Left renal cortex interstitium (tissue), 4 donors: Measurements from ENCODE around the gene ZBTB7C. TPM values are rescaled to one million over a fixed set of nuclear protein-coding genes. Genes with fewer than 3 reads are reported as not detected.

Experiments used
- DNase-seq, 4 donors: peaks; one replicate each; pipeline ENCODE4 v3.0.0-alpha.2; 2013; ENCODE audit warnings: low read depth in 4 of 4, low spot score in 2 of 4, missing footprints in 1 of 4
- polyA plus RNA-seq, 4 donors: library from polyadenylated mRNA; unstranded; fragments of 120-200 nt; gene quantifications; one replicate each; pipeline ENCODE4 v1.2.1, GENCODE V29; 2013; ENCODE audit not compliant: insufficient read length in 4 of 4

ZBTB7C gene
- polyA plus RNA-seq, 4 donors: 12.6 to 18.4 (median 15.7) TPM

- DNase-seq: no peak
Measured at GRCh38 chr18:48227206-48227605, 182.0 kb downstream of the ZBTB7C start.

- no peak for DNase-seq
Measured at GRCh38 chr18:48226401-48226800, 182.8 kb downstream of the ZBTB7C start.

GRCh38 chr18:48222118-48222517, 187.1 kb downstream of the ZBTB7C start:
- peak in 2 of 4 donors; percentile 53 to 75 for DNase-seq

- no peak for DNase-seq
Measured at GRCh38 chr18:48219810-48220499, 189.2 kb downstream of the ZBTB7C start.

GRCh38 chr18:48219037-48219809, 190.0 kb downstream of the ZBTB7C start:
- no peak for DNase-seq

GRCh38 chr18:48218285-48219022, 190.7 kb downstream of the ZBTB7C start:
- DNase-seq: no peak

- no peak for DNase-seq
Measured at GRCh38 chr18:48217258-48218250, 191.6 kb downstream of the ZBTB7C start.

- no peak for DNase-seq
Measured at GRCh38 chr18:48216639-48217257, 192.4 kb downstream of the ZBTB7C start.

- DNase-seq: no peak
Measured at GRCh38 chr18:48215876-48216638, 193.1 kb downstream of the ZBTB7C start.

- DNase-seq: no peak
Measured at GRCh38 chr18:48213791-48214190, 195.4 kb downstream of the ZBTB7C start.

- no peak for DNase-seq
Measured at GRCh38 chr18:48208432-48209140, 200.6 kb downstream of the ZBTB7C start.

- DNase-seq: no peak
Measured at GRCh38 chr18:48207733-48208132, 201.4 kb downstream of the ZBTB7C start.

GRCh38 chr18:48206887-48207286, 202.3 kb downstream of the ZBTB7C start:
- DNase-seq: no peak

- no peak for DNase-seq
Measured at GRCh38 chr18:48203961-48204666, 205.1 kb downstream of the ZBTB7C start.

GRCh38 chr18:48203288-48203945, 205.8 kb downstream of the ZBTB7C start:
- DNase-seq: no peak

GRCh38 chr18:48202350-48203260, 206.6 kb downstream of the ZBTB7C start:
- DNase-seq: no peak
